Cardiac fibroblast (primary cell): ENCODE data around the gene STAG1.
"Not testable (repeated sequence)": the region's sequence is repeated elsewhere in the genome, so short reads cannot be mapped to it uniquely, and the experiment has no call there.

Experiments
- DNase-seq, 2 donors: peaks; one replicate each; pipeline versions ENCODE4 v3.0.0 to v3.0.0-alpha.2; 2010; ENCODE audit warnings: low read depth in 2 of 2
- H3K4me3 ChIP-seq, 2 donors: replicated peaks in 1 of 2; 1 replicate in 1 of 2; 2 replicates in 1 of 2; pipeline ENCODE4 v1.5.1; 2011; ENCODE audit warnings: low read depth in 2 of 2, low read length in 2 of 2, mild to moderate bottlenecking in 2 of 2, moderate library complexity in 1 of 2
- TF ChIP-seq, protein P1 (sequence below): IDR thresholded peaks from one replicate; pipeline ENCODE4 v1.5.1; 2011; ENCODE audit warnings: low read depth, mild to moderate bottlenecking, low read length, inconsistent platforms

The STAG1 gene

DNA sequence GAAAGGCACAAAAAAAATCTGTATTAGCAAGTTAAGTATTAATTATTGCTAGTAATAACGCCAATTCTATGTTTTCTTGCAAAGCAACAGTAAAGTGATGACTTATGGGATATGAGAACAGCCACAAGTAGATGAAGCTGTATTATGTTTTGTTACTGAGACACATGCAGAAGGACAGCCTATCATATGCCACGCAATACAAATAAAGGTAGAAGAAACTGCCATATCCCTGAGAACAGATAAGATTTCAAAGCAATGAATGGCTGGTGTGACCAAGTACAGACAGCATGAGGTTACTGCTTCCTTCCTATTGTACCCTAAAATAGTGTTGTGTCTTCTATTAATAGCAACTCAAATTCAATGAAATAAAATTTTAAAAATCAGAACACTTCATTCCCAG lies 26.7 kb downstream of the STAG1 start:
- DNase-seq: no peak
- H3K4me3 ChIP-seq: no peak overlapping the region
- TF ChIP-seq, protein P1, sequence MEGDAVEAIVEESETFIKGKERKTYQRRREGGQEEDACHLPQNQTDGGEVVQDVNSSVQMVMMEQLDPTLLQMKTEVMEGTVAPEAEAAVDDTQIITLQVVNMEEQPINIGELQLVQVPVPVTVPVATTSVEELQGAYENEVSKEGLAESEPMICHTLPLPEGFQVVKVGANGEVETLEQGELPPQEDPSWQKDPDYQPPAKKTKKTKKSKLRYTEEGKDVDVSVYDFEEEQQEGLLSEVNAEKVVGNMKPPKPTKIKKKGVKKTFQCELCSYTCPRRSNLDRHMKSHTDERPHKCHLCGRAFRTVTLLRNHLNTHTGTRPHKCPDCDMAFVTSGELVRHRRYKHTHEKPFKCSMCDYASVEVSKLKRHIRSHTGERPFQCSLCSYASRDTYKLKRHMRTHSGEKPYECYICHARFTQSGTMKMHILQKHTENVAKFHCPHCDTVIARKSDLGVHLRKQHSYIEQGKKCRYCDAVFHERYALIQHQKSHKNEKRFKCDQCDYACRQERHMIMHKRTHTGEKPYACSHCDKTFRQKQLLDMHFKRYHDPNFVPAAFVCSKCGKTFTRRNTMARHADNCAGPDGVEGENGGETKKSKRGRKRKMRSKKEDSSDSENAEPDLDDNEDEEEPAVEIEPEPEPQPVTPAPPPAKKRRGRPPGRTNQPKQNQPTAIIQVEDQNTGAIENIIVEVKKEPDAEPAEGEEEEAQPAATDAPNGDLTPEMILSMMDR: no peak

DNA sequence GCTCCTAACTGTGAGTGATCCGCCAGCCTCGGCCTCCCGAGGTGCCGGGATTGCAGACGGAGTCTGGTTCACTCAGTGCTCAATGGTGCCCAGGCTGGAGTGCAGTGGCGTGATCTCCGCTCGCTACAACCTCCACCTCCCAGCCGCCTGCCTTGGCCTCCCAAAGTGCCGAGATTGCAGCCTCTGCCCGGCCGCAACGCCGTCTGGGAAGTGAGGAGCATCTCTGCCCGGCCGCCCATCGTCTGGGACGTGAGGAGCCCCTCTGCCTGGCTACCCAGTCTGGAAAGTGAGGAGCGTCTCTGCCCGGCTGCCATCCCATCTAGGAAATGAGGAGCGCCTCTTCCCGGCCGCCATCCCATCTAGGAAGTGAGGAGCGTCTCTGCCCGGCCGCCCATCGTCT lies 29.3 kb downstream of the STAG1 start:
- DNase-seq, H3K4me3 ChIP-seq: not testable (repeated sequence)

DNA sequence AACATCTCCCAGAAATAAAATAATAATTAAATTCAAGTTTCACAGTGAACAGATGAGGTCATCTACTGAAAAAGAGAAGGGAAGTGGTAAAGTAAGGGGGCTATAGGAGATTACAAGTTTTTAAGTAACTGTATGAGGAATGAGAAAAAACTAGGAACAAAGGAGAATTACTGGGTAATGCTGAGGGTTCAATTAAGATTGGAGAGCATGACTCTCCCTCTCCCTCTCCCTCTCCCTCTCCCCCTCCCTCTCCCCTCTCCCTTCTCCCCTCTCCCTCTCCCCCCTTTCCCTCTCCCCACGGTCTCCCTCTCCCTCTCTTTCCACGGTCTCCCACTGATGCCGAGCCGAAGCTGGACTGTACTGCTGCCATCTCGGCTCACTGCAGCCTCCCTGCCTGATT lies 29.8 kb downstream of the STAG1 start:
- H3K4me3 ChIP-seq, DNase-seq: not testable (repeated sequence)

DNA sequence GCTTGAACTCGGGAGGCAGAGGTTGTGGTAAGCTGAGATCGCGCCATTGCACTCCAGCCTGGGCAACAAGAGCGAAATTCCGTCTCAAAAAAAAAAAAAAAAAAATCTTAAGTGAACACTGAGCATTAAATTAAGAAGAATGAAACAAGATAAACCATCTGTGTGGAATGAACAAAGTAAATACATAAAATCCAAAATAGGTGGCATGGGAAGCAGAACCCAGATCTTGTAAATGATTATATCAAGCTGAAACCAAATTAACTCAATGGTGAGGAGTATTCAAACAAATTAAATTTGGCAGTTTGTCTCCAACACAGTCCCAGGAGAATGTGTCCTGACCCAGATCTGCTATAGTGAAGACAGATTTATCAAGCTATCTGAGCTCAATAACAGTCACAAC lies 32.1 kb downstream of the STAG1 start:
- no peak for DNase-seq
- H3K4me3 ChIP-seq: no peak overlapping the region
- TF ChIP-seq, protein P1: no peak

DNA sequence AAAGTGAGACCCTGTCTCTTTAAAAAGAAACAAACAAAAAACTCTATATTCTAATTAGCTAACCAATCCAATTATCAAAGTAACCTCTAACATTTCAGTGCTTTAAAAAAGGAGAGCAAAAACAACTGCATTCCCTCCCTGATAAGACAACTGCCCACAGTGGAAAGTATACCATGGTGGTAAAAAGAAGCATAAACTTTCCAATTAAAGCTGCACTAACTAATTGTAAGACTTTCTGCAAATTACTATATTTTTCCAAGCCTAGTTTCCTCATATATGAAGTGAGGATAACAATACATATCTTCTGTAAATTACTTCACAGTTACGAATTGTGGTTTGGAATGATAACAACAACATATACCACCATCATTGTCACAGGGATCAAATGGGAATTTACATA lies 35.5 kb downstream of the STAG1 start:
- no peak overlapping the region for H3K4me3 ChIP-seq
- TF ChIP-seq, protein P1: no peak
- no peak for DNase-seq

DNA sequence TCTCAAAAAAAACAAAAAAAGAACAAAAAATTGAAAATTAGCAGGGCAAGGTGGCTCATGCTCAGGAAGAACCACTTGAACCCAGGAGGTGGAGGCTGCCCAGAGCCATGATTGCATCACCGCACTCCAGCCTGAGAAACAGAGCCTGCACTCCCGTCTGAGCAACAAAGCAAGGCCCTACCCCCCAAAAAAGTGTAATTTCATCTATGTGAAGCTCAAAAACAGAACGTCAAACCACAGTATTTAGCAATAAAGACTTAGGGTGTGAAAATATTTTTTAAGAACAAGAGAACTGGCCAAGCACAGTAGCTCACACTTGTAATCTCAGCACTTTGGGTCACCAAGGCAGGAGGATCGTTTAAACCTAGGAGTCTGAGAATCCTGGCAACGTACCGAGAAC lies 38.2 kb downstream of the STAG1 start:
- no peak overlapping the region for H3K4me3 ChIP-seq
- TF ChIP-seq, protein P1: no peak
- no peak for DNase-seq

DNA sequence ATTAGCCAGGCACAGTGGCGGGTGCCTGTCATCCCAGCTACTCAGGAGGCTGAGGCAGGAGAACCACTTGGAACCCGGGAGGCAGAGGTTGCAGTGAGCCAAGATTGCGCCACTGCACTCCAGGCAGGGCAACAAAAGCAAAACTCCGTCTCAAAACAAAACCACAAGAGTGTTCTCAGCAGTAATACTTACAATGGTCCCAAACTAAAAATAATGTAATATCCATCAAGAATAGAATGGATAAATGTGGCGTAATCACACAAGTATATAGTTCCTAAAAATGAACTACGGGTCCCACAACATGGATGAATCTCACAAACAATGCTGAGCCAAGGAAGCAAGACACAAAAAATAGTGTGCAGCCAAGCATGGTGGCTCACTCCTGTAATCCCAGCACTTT lies 39.2 kb downstream of the STAG1 start:
- no peak overlapping the region for H3K4me3 ChIP-seq
- TF ChIP-seq, protein P1: no peak
- DNase-seq: no peak

DNA sequence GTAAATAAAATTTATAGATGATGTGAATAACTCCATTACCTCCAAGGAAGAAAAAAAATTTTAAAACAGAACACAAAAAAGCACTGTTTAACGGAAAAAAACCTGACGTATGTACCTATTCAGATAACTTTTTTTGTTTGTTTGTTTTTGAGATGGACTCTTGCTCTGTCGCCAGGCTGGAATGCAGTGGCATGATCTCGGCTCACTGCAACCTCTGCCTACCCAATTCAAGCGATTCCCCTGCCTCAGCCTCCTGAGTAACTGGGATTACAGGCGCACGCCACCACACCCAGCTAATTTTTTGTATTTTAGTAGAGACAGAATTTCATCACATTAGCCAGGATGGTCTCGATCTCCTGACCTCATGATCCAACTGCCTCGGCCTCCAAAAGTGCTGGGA lies 40.3 kb downstream of the STAG1 start:
- not testable (repeated sequence) for H3K4me3 ChIP-seq, DNase-seq

DNA sequence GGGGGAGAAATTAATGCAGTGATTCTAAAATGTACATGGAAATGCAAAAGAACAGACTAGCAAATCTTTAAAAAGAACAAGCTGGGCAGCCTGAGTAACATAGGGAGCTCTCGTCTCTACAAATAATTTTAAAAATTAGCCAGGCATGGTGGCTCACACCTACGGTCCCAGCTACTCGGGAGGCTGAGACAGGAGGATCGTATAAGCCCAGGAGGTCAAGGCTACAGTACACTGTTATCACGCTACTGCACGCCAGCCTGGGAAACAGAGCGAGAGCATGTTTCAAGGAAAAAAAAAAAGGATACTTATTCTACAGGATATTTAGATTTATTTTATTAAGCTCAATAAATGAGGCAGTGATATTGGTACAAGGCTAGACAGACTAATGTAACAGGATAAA lies 40.9 kb downstream of the STAG1 start:
- no peak for DNase-seq
- TF ChIP-seq, protein P1: no peak
- H3K4me3 ChIP-seq: no peak overlapping the region

DNA sequence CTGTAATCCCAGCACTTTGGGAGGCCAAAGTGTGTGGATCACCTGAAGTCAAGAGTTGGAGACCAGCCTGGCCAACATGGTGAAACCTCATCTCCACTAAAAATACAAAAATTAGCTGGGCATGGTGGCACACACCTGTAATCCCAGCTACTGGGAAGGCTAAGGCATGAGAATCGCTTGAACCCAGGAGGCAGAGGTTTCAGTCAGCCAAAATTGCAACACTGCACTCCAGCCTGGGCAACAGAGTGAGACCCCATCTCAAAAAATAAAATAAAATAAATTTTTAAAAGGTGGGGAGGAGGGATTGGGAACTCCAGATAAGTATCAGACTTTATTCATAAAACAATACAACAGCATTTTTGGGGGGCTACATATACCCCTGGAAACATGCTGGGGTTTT lies 42.4 kb downstream of the STAG1 start:
- H3K4me3 ChIP-seq, DNase-seq: not testable (repeated sequence)
